ENCODE results near the gene WDR48. TPM values are rescaled to one million over a fixed set of nuclear protein-coding genes. Genes with fewer than 3 reads are reported as not detected.

Gene WDR48
- total RNA-seq, 2 experiments from 2014 or later, result 33.2 to 34.7 TPM

- Mint-ChIP-seq H3K36me3 (ENCODE audit: low read depth) (no peaks in the 10 kb centered on the region), H3K27ac (no peak overlapping the region), H3K4me3 (no peak overlapping the region), H3K4me1 (ENCODE audit: low read depth) (peaks cover 18% of the 10 kb centered on the region), H3K9me3 (no peaks in the 10 kb centered on the region), H3K27me3 (no peaks in the 10 kb centered on the region)
- ChIA-PET POLR2A (interaction anchor here (0.9 to 2.3 kb wide), 4 partner anchors 14 to 248 kb away, joined by 3 to 5 read pairs (median 4); no protein-coding TSS in a partner anchor), CTCF (interaction anchor here (1.1 to 8.4 kb wide), 5 partner anchors 8 to 167 kb away, joined by 3 to 103 read pairs (median 22); no protein-coding TSS in a partner anchor)
- DNase-seq (no peak), ATAC-seq (no peak)
- TF ChIP-seq CTCF (IDR thresholded peaks at IDR 0.05), result no peak
- intact Hi-C loops (cut with micrococcal nuclease), result loop anchor here (5.0 kb wide), 1 partner anchor 162 kb away; no protein-coding TSS in a partner anchor
Measured at GRCh38 chr3:39124876-39125840, 73.3 kb downstream of the WDR48 start.

- no peak for DNase-seq
- ChIA-PET POLR2A (interaction anchor here (0.9 to 2.3 kb wide), 4 partner anchors 13 to 247 kb away, joined by 3 to 5 read pairs (median 4); no protein-coding TSS in a partner anchor), CTCF (interaction anchor here (0.9 to 8.4 kb wide), 12 partner anchors 9 to 252 kb away, joined by 3 to 103 read pairs (median 4); no protein-coding TSS in a partner anchor)
- H3K27ac Mint-ChIP-seq, result no peak overlapping the region
- H3K4me1 Mint-ChIP-seq (ENCODE audit: low read depth), result peaks cover 18% of the 10 kb centered on the region
- H3K36me3 Mint-ChIP-seq (ENCODE audit: low read depth), result no peaks in the 10 kb centered on the region
- H3K27me3 Mint-ChIP-seq, result no peaks in the 10 kb centered on the region
- no peaks in the 10 kb centered on the region for H3K9me3 Mint-ChIP-seq
- TF ChIP-seq CTCF (IDR thresholded peaks at IDR 0.05), result no peak
- intact Hi-C loops (cut with micrococcal nuclease), result loop anchor here (5.0 kb wide), 1 partner anchor 161 kb away; no protein-coding TSS in a partner anchor
- H3K4me3 Mint-ChIP-seq, result no peak overlapping the region
- ATAC-seq, result no peak
Measured at GRCh38 chr3:39125841-39126500, 74.2 kb downstream of the WDR48 start.

GRCh38 chr3:39126532-39127071 lies 74.8 kb downstream of the WDR48 start:
- intact Hi-C loops (cut with micrococcal nuclease), result loop anchor here (5.0 kb wide), 1 partner anchor 161 kb away; no protein-coding TSS in a partner anchor

More at GRCh38 chr3:39126532-39127071, 74.8 kb downstream of the WDR48 start:
- ATAC-seq (peak; percentile 83), DNase-seq (peak; percentile 64)
- no peaks in the 10 kb centered on the region for H3K9me3 Mint-ChIP-seq
- TF ChIP-seq CTCF (IDR thresholded peaks at IDR 0.05), result peak; percentile 46
- ChIA-PET POLR2A (interaction anchor here (0.9 to 1.9 kb wide), 5 partner anchors 13 to 280 kb away, joined by 3 to 5 read pairs (median 4); partner anchors contain the start of gene RPSA), CTCF (interaction anchor here (0.6 to 8.4 kb wide), 22 partner anchors 10 to 251 kb away, joined by 3 to 103 read pairs (median 4); partner anchors contain the start of gene XIRP1)
- H3K27ac Mint-ChIP-seq, result no peak overlapping the region
- H3K4me1 Mint-ChIP-seq (ENCODE audit: low read depth), result peaks cover 18% of the 10 kb centered on the region
- H3K36me3 Mint-ChIP-seq (ENCODE audit: low read depth), result no peaks in the 10 kb centered on the region
- H3K27me3 Mint-ChIP-seq, result no peaks in the 10 kb centered on the region
- H3K4me3 Mint-ChIP-seq, result no peak overlapping the region
